MM.1S (cell line): Measurements from ENCODE around the gene BRD1.

Experiments
- EZH2phosphoT487 ChIP-seq: fragments of 300-600 bp; sonication (generic); IDR thresholded peaks from 2 replicates; pipeline ENCODE4 v1.6.1; 2018; ENCODE audit warnings: antibody characterized with exemption, low read length
- TF ChIP-seq, protein P1 (sequence below): fragments of 300-600 bp; sonication (generic); IDR thresholded peaks from 2 replicates; pipeline ENCODE4 v1.5.1; 2016; ENCODE audit warnings: antibody characterized with exemption, low read length, mixed read lengths

GRCh38 chr22:49826603-49827270 lies 936 bp downstream of the BRD1 start:
- TF ChIP-seq, protein P1, sequence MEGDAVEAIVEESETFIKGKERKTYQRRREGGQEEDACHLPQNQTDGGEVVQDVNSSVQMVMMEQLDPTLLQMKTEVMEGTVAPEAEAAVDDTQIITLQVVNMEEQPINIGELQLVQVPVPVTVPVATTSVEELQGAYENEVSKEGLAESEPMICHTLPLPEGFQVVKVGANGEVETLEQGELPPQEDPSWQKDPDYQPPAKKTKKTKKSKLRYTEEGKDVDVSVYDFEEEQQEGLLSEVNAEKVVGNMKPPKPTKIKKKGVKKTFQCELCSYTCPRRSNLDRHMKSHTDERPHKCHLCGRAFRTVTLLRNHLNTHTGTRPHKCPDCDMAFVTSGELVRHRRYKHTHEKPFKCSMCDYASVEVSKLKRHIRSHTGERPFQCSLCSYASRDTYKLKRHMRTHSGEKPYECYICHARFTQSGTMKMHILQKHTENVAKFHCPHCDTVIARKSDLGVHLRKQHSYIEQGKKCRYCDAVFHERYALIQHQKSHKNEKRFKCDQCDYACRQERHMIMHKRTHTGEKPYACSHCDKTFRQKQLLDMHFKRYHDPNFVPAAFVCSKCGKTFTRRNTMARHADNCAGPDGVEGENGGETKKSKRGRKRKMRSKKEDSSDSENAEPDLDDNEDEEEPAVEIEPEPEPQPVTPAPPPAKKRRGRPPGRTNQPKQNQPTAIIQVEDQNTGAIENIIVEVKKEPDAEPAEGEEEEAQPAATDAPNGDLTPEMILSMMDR, result no peak
- no peak for TF ChIP-seq EZH2phosphoT487
